OCI-LY3 (cell line): ENCODE results near the gene CLPX.

Experiments
- H2AFZ ChIP-seq: fragments of 200-600, 300-600 bp; shearing (Covaris generic); 2 replicates; pipeline ENCODE4 v1.6.0; 2014; ENCODE audit warnings: antibody characterized with exemption, low read depth, low read length
- H3K27ac ChIP-seq: fragments of 200-600, 300-600 bp; sonication (generic); 2 replicates; pipeline ENCODE4 v1.5.1; 2014; ENCODE audit warnings: mild to moderate bottlenecking, low read length, moderate library complexity, mixed read lengths
- H3K27me3 ChIP-seq: fragments of 200-600, 300-600 bp; sonication (generic); 2 replicates; pipeline ENCODE4 v1.6.1; 2014; ENCODE audit warnings: low read depth, low read length, mixed read lengths
- H3K36me3 ChIP-seq: fragments of 200-600, 300-600 bp; sonication (generic); replicated peaks from 2 replicates; pipeline ENCODE3; 2014; ENCODE audit warnings: low read depth, low read length, mixed read lengths
- H3K4me1 ChIP-seq: fragments of 300-600, 200-600 bp; sonication (generic); 2 replicates; pipeline ENCODE4 v1.6.1; 2014; ENCODE audit warnings: low read length, mixed read lengths
- H3K4me2 ChIP-seq: fragments of 200-600, 300-600 bp; sonication (generic); 2 replicates; pipeline ENCODE4 v1.6.1; 2014; ENCODE audit warnings: low read length, mixed read lengths
- H3K4me3 ChIP-seq: fragments of 300-600, 200-600 bp; sonication (generic); 2 replicates; pipeline ENCODE4 v1.5.1; 2014; ENCODE audit warnings: antibody characterized with exemption, mild to moderate bottlenecking, low read length, moderate library complexity
- H3K79me2 ChIP-seq: fragments of 300-600, 200-600 bp; shearing (Covaris generic); 2 replicates; pipeline ENCODE4 v1.6.1; 2014; ENCODE audit warnings: mild to moderate bottlenecking, low read length, mixed read lengths
- H3K9ac ChIP-seq: fragments of 300-600, 200-600 bp; shearing (Covaris generic); 2 replicates; pipeline ENCODE4 v1.6.0; 2014; ENCODE audit warnings: mild to moderate bottlenecking, low read length, moderate library complexity
- H3K9me3 ChIP-seq: fragments of 200-600, 300-600 bp; shearing (Covaris generic); 2 replicates; pipeline ENCODE4 v1.6.1; 2014; ENCODE audit warnings: low read length, mixed read lengths; ENCODE audit not compliant: insufficient read depth
- H4K20me1 ChIP-seq: fragments of 200-600, 300-600 bp; sonication (generic); 2 replicates; pipeline ENCODE4 v1.6.1; 2016; ENCODE audit warnings: low read length, mixed read lengths; ENCODE audit not compliant: insufficient read depth
- EZH2phosphoT487 ChIP-seq: fragments of 200-600 bp; shearing (Covaris generic); IDR thresholded peaks from 2 replicates; pipeline ENCODE4 v1.6.1; 2018; ENCODE audit warnings: antibody characterized with exemption, mixed run types, low read depth
- TF ChIP-seq, protein P1 (sequence below): fragments of 200-600, 300-600 bp; sonication (generic); IDR thresholded peaks from 2 replicates; pipeline ENCODE4 v1.5.1; 2014; ENCODE audit warnings: antibody characterized with exemption, low read length, low read depth

CLPX gene

GRCh38 chr15:65213241-65213640 is 28.1 kb upstream of the CLPX start:
- Histone ChIP-seq H3K36me3 (no peaks in the 10 kb centered on the region), H3K4me1 (no peaks in the 10 kb centered on the region), H3K27me3 (no peaks in the 10 kb centered on the region), H3K79me2 (no peaks in the 10 kb centered on the region), H3K9me3 (no peaks in the 10 kb centered on the region), H3K4me3 (no peak overlapping the region), H3K9ac (no peak overlapping the region), H3K27ac (no peak overlapping the region), H3K4me2 (no peak overlapping the region), H2AFZ (no peak overlapping the region), H4K20me1 (no peaks in the 10 kb centered on the region)
- TF ChIP-seq EZH2phosphoT487, result no peak
- TF ChIP-seq, protein P1, sequence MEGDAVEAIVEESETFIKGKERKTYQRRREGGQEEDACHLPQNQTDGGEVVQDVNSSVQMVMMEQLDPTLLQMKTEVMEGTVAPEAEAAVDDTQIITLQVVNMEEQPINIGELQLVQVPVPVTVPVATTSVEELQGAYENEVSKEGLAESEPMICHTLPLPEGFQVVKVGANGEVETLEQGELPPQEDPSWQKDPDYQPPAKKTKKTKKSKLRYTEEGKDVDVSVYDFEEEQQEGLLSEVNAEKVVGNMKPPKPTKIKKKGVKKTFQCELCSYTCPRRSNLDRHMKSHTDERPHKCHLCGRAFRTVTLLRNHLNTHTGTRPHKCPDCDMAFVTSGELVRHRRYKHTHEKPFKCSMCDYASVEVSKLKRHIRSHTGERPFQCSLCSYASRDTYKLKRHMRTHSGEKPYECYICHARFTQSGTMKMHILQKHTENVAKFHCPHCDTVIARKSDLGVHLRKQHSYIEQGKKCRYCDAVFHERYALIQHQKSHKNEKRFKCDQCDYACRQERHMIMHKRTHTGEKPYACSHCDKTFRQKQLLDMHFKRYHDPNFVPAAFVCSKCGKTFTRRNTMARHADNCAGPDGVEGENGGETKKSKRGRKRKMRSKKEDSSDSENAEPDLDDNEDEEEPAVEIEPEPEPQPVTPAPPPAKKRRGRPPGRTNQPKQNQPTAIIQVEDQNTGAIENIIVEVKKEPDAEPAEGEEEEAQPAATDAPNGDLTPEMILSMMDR, result no peak

DNA sequence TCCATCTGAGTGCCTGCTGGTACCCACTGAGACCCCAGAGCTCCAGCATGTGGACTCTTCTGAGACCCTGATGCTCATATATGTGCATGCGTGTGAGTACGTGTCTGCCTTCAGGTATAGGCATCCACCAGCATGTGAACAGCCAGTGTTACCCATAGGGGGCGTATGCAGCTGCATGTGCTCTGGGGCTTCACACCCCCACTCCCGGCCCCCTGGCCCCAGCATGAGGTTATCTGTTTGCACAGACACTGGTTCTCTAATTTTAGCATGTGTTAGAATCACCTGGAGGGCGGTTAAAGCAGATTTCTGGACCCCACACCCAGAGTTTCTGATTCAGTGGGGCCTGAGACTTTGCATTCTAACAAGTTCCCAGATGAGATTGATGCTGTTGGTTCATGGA is 27.0 kb upstream of the CLPX start:
- no peaks in the 10 kb centered on the region for H3K36me3 ChIP-seq
- no peaks in the 10 kb centered on the region for H3K79me2 ChIP-seq
- no peak overlapping the region for H3K9ac ChIP-seq
- H3K4me2 ChIP-seq, result no peak overlapping the region
- no peaks in the 10 kb centered on the region for H3K4me1 ChIP-seq
- no peaks in the 10 kb centered on the region for H3K9me3 ChIP-seq
- no peak overlapping the region for H3K27ac ChIP-seq
- no peaks in the 10 kb centered on the region for H4K20me1 ChIP-seq
- H3K4me3 ChIP-seq, result no peak overlapping the region
- H2AFZ ChIP-seq, result no peak overlapping the region
- no peaks in the 10 kb centered on the region for H3K27me3 ChIP-seq
- TF ChIP-seq, protein P1, result peak; percentile 77
- no peak for TF ChIP-seq EZH2phosphoT487

DNA sequence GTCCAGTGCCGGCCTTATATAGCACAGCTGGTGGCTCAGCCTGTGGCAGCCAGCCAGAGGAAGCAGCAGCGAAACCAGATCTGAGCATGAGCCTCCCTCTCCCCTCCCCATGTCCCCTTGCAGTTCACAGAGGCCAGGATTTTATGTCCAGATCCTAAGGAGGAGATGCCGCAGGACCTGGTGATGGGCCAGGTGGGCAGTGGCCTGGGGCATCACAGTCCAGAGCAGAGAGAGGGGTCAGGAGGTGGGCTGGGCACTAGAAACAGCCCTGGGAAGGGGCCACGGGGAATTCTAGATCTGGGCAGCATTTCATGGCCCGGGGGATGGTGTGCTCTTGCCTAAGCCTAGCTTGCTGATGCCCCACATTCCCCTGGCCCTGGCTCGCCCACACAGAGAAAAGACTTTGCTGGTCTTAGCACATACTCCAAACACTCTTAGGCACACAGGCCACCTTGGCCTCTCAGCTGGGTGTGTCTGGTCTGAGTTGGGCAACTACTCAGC is 26.4 kb upstream of the CLPX start:
- Histone ChIP-seq H3K4me1 (no peaks in the 10 kb centered on the region), H3K9ac (no peak overlapping the region), H3K4me3 (no peak overlapping the region), H3K36me3 (no peaks in the 10 kb centered on the region), H3K27ac (no peak overlapping the region), H3K9me3 (no peaks in the 10 kb centered on the region), H3K79me2 (no peaks in the 10 kb centered on the region), H4K20me1 (no peaks in the 10 kb centered on the region), H3K4me2 (no peak overlapping the region), H3K27me3 (no peaks in the 10 kb centered on the region), H2AFZ (no peak overlapping the region)
- no peak for TF ChIP-seq EZH2phosphoT487
- TF ChIP-seq, protein P1, result no peak

- Histone ChIP-seq H3K79me2 (no peaks in the 10 kb centered on the region), H2AFZ (no peak within 1 kb of the TSS)
Measured at GRCh38 chr15:65210770-65211481, 25.8 kb upstream of the CLPX start, which contains the start of gene CILP. CILP (minus strand) TSS chr15:65211473; CDS start chr15:65209755, 1,718 bp downstream.

More at GRCh38 chr15:65210770-65211481, 25.8 kb upstream of the CLPX start, which contains the start of gene CILP:
- H3K4me1 ChIP-seq, result no peaks in the 10 kb centered on the region
- H3K27ac ChIP-seq, result no peak within 1 kb of the TSS
- no peaks in the 10 kb centered on the region for H4K20me1 ChIP-seq
- TF ChIP-seq, protein P1, result no peak
- TF ChIP-seq EZH2phosphoT487, result no peak
- no peaks in the 10 kb centered on the region for H3K9me3 ChIP-seq
- no peak within 1 kb of the TSS for H3K9ac ChIP-seq
- no peaks in the 10 kb centered on the region for H3K27me3 ChIP-seq
- no peak within 1 kb of the TSS for H3K4me3 ChIP-seq
- H3K4me2 ChIP-seq, result no peak within 1 kb of the TSS
- H3K36me3 ChIP-seq, result no peaks in the 10 kb centered on the region
